ENCODE data around the gene TIPARP.

TIPARP gene

DNA sequence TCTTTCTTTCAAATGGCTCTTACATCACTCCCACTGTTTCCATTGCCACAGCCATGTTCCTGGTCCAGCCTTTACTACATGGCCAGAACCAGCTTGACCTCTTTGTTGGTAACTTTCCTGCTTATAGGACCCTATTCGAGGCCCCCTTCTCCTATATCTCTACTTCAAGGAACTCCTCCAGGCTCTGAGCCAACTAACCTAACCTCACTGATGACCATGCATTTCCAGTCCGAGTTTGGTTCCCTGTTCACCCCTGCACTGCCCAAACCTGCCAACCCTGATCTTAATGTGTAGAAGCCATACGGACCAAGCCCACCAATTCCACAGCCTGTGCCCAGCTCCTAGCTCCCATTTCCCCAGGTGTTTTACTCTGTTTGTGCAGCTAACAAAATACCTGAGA, 38.4 kb upstream of the TIPARP start:
- no peaks in the 10 kb centered on the region for H3K27me3 ChIP-seq (ENCODE audit: control insufficient read depth in 1 of 2, insufficient read depth in 2 of 2, low read length in 2 of 2)
- no peak overlapping the region for H3K9ac ChIP-seq (ENCODE audit: low read length)
- no peaks in the 10 kb centered on the region for H3K9me3 ChIP-seq (ENCODE audit: low read length)
- no peak overlapping the region for H3K27ac ChIP-seq (ENCODE audit: low read depth, low read length)
- no peaks in the 10 kb centered on the region for H3K36me3 ChIP-seq (ENCODE audit: insufficient read depth, low read length)
- no peaks in the 10 kb centered on the region for H3K4me1 ChIP-seq (ENCODE audit: insufficient read depth, low read length)
- no peak overlapping the region for H3K4me3 ChIP-seq (ENCODE audit: low read depth in 1 of 2, low read length in 2 of 2)

GRCh38 chr3:156637480-156638022, 36.8 kb upstream of the TIPARP start:
- Histone ChIP-seq H3K4me3 (ENCODE audit: low read depth in 1 of 2, low read length in 2 of 2) (no peak overlapping the region), H3K9me3 (ENCODE audit: low read length) (no peaks in the 10 kb centered on the region), H3K27me3 (ENCODE audit: control insufficient read depth in 1 of 2, insufficient read depth in 2 of 2, low read length in 2 of 2) (no peaks in the 10 kb centered on the region), H3K36me3 (ENCODE audit: insufficient read depth, low read length) (no peaks in the 10 kb centered on the region), H3K27ac (ENCODE audit: low read depth, low read length) (no peak overlapping the region), H3K9ac (ENCODE audit: low read length) (no peak overlapping the region), H3K4me1 (ENCODE audit: insufficient read depth, low read length) (no peaks in the 10 kb centered on the region)

GRCh38 chr3:156638271-156638670, 36.1 kb upstream of the TIPARP start:
- no peak overlapping the region for H3K27ac ChIP-seq (ENCODE audit: low read depth, low read length)
- no peaks in the 10 kb centered on the region for H3K9me3 ChIP-seq (ENCODE audit: low read length)
- H3K9ac ChIP-seq (ENCODE audit: low read length), result no peak overlapping the region
- H3K36me3 ChIP-seq (ENCODE audit: insufficient read depth, low read length), result no peaks in the 10 kb centered on the region
- no peaks in the 10 kb centered on the region for H3K4me1 ChIP-seq (ENCODE audit: insufficient read depth, low read length)
- no peaks in the 10 kb centered on the region for H3K27me3 ChIP-seq (ENCODE audit: control insufficient read depth in 1 of 2, insufficient read depth in 2 of 2, low read length in 2 of 2)
- no peak overlapping the region for H3K4me3 ChIP-seq (ENCODE audit: low read depth in 1 of 2, low read length in 2 of 2)

DNA sequence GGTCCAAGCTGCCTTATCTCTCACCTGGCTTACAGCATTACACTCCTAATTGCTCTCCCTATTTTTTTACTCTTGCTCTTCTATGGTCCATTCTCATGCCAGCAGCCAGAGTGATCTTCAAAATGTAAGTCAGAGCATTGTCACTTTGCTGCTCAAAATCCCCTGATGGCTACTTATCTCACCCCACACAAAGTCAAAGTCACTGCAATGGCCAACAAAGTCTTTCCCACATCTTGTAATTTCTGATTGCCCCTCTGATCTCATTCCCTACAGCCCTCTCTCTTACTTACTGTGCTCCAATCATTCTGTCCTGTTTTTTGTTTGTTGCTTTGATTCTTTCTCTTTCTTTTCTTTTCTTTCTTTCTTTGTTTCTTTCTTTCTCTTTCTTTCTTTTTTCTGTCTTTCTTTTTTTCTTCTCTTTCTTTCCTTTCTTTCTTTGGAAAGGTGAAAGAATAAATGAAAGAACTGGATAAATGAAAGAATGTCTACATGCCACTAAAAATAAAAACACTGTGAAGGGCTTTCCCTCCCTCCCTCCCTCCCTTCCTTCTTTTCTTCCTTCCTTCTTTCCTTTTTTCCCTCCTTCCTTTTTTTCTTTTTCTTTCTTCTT, 34.9 kb upstream of the TIPARP start:
- Histone ChIP-seq H3K36me3 (ENCODE audit: insufficient read depth, low read length) (no peaks in the 10 kb centered on the region), H3K9me3 (ENCODE audit: low read length) (no peaks in the 10 kb centered on the region), H3K27ac (ENCODE audit: low read depth, low read length) (no peak overlapping the region), H3K4me3 (ENCODE audit: low read depth in 1 of 2, low read length in 2 of 2) (no peak overlapping the region), H3K27me3 (ENCODE audit: control insufficient read depth in 1 of 2, insufficient read depth in 2 of 2, low read length in 2 of 2) (no peaks in the 10 kb centered on the region), H3K9ac (ENCODE audit: low read length) (no peak overlapping the region), H3K4me1 (ENCODE audit: insufficient read depth, low read length) (no peaks in the 10 kb centered on the region)

DNA sequence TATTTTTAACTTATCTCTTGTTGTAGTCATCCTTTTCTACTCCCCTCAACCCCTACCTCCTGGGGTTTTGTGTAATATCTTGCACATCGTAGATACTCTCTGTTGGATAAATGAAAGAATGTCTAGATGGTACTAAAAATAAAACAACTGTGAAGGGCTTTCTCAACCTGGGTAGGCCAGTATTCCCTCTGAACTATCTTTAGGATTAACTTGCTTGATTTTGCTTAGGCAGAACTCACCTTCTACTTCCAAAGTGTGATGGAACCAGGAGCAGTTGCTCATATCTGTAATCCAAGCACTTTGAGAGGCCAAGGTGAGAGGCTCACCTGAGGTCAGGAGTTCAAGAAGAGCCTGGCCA, 32.8 kb upstream of the TIPARP start:
- no peaks in the 10 kb centered on the region for H3K9me3 ChIP-seq (ENCODE audit: low read length)

GRCh38 chr3:156642750-156643728, 31.4 kb upstream of the TIPARP start:
- no peaks in the 10 kb centered on the region for H3K36me3 ChIP-seq (ENCODE audit: insufficient read depth, low read length)
- no peak overlapping the region for H3K27ac ChIP-seq (ENCODE audit: low read depth, low read length)
- H3K4me3 ChIP-seq (ENCODE audit: low read depth in 1 of 2, low read length in 2 of 2), result no peak overlapping the region
- H3K27me3 ChIP-seq (ENCODE audit: control insufficient read depth in 1 of 2, insufficient read depth in 2 of 2, low read length in 2 of 2), result no peaks in the 10 kb centered on the region
- H3K9ac ChIP-seq (ENCODE audit: low read length), result no peak overlapping the region
- no peaks in the 10 kb centered on the region for H3K9me3 ChIP-seq (ENCODE audit: low read length)
- H3K4me1 ChIP-seq (ENCODE audit: insufficient read depth, low read length), result no peaks in the 10 kb centered on the region

More for the DNA sequence above, 32.8 kb upstream of the TIPARP start:
- Histone ChIP-seq H3K9ac (ENCODE audit: low read length) (no peak overlapping the region), H3K27me3 (ENCODE audit: control insufficient read depth in 1 of 2, insufficient read depth in 2 of 2, low read length in 2 of 2) (no peaks in the 10 kb centered on the region), H3K36me3 (ENCODE audit: insufficient read depth, low read length) (no peaks in the 10 kb centered on the region), H3K4me3 (ENCODE audit: low read depth in 1 of 2, low read length in 2 of 2) (no peak overlapping the region), H3K27ac (ENCODE audit: low read depth, low read length) (no peak overlapping the region), H3K4me1 (ENCODE audit: insufficient read depth, low read length) (no peaks in the 10 kb centered on the region)

DNA sequence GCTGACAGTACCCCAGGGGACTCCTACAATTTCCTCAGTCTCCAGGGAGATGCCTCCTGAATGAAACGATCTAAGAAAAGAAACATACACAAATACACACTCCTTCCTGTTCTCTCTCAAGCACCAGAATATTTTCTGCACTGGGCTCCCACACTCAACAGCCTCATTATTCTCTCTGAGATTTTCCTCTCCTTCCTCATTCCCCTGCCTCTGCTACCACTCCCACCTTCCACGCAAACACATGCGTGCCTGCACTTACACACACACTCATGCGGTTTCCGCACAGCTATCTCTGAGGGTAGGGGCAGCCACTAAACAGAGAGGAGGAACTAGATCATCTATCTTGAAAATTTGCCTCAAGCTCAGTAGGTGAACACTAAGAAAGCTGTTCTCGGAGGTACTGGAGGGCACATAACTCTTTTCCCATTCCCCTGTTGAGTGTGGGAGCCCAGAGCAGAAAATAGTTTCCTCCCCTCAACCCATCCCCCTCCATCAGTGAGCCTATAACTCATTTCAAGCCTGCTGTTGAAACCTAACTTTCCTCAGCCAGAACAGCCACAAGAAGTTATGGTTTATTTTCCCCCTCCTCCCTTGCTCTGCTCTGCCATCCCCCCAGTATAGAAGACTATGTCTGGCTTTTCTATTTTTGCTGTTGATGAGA, 30.5 kb upstream of the TIPARP start:
- Histone ChIP-seq H3K36me3 (ENCODE audit: insufficient read depth, low read length) (no peaks in the 10 kb centered on the region), H3K27me3 (ENCODE audit: control insufficient read depth in 1 of 2, insufficient read depth in 2 of 2, low read length in 2 of 2) (no peaks in the 10 kb centered on the region), H3K9ac (ENCODE audit: low read length) (no peak overlapping the region), H3K4me1 (ENCODE audit: insufficient read depth, low read length) (no peaks in the 10 kb centered on the region), H3K27ac (ENCODE audit: low read depth, low read length) (no peak overlapping the region), H3K4me3 (ENCODE audit: low read depth in 1 of 2, low read length in 2 of 2) (no peak overlapping the region), H3K9me3 (ENCODE audit: low read length) (no peaks in the 10 kb centered on the region)

- no peaks in the 10 kb centered on the region for H3K9me3 ChIP-seq (ENCODE audit: low read length)
These were observed 29.4 kb upstream of the TIPARP start for GRCh38 chr3:156644958-156645357.

DNA sequence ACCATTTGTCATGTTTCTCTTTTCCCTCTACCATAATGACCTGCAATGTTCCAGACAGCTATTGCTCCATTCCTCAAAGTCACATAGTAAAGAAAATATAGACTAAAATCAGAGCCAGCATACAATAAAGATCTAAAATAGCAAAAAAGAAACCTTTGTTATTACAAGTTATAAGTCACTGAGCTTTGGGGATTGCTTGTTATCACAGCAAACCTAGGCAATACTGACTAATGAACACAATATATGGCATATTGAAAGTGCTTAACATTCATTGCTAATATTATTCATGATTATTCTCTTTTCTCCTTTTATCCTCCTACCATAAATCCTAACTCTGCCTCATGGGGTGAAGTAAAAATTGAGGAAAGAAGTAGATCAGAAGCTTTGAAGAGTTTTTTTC, 27.4 kb upstream of the TIPARP start:
- Histone ChIP-seq H3K9me3 (ENCODE audit: low read length) (no peaks in the 10 kb centered on the region), H3K36me3 (ENCODE audit: insufficient read depth, low read length) (no peaks in the 10 kb centered on the region), H3K27ac (ENCODE audit: low read depth, low read length) (no peak overlapping the region)

More at GRCh38 chr3:156644958-156645357, 29.4 kb upstream of the TIPARP start:
- Histone ChIP-seq H3K27ac (ENCODE audit: low read depth, low read length) (no peak overlapping the region), H3K4me3 (ENCODE audit: low read depth in 1 of 2, low read length in 2 of 2) (no peak overlapping the region), H3K36me3 (ENCODE audit: insufficient read depth, low read length) (no peaks in the 10 kb centered on the region), H3K27me3 (ENCODE audit: control insufficient read depth in 1 of 2, insufficient read depth in 2 of 2, low read length in 2 of 2) (no peaks in the 10 kb centered on the region), H3K9ac (ENCODE audit: low read length) (no peak overlapping the region), H3K4me1 (ENCODE audit: insufficient read depth, low read length) (no peaks in the 10 kb centered on the region)

GRCh38 chr3:156648086-156648485, 26.3 kb upstream of the TIPARP start:
- H3K27ac ChIP-seq (ENCODE audit: low read depth, low read length), result no peak overlapping the region
- H3K9ac ChIP-seq (ENCODE audit: low read length), result no peak overlapping the region
- H3K4me1 ChIP-seq (ENCODE audit: insufficient read depth, low read length), result no peaks in the 10 kb centered on the region
- H3K4me3 ChIP-seq (ENCODE audit: low read depth in 1 of 2, low read length in 2 of 2), result no peak overlapping the region
- no peaks in the 10 kb centered on the region for H3K27me3 ChIP-seq (ENCODE audit: control insufficient read depth in 1 of 2, insufficient read depth in 2 of 2, low read length in 2 of 2)
- no peaks in the 10 kb centered on the region for H3K9me3 ChIP-seq (ENCODE audit: low read length)
- H3K36me3 ChIP-seq (ENCODE audit: insufficient read depth, low read length), result no peaks in the 10 kb centered on the region

More for the DNA sequence above, 27.4 kb upstream of the TIPARP start:
- no peaks in the 10 kb centered on the region for H3K27me3 ChIP-seq (ENCODE audit: control insufficient read depth in 1 of 2, insufficient read depth in 2 of 2, low read length in 2 of 2)
- H3K4me1 ChIP-seq (ENCODE audit: insufficient read depth, low read length), result no peaks in the 10 kb centered on the region
- H3K9ac ChIP-seq (ENCODE audit: low read length), result no peak overlapping the region
- no peak overlapping the region for H3K4me3 ChIP-seq (ENCODE audit: low read depth in 1 of 2, low read length in 2 of 2)

DNA sequence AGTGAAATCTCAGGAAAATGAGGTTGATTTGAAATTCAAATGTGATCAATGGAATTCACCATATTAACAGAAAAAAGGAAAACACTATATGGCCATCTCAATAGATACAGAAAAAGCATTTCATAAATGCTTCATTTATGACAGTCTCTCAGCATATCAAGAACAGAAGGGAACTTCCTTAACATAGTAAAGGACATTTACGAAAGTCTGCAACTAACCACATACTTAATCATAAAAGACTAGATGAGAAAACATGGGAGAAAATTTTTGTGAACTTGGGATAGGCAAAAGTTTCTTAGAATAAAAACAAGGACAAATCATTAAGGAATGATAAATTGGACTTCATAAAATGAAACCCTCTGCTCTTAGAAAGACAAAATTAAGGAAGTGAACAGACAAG, 24.7 kb upstream of the TIPARP start:
- H3K36me3 ChIP-seq (ENCODE audit: insufficient read depth, low read length), result no peaks in the 10 kb centered on the region
- no peaks in the 10 kb centered on the region for H3K27me3 ChIP-seq (ENCODE audit: control insufficient read depth in 1 of 2, insufficient read depth in 2 of 2, low read length in 2 of 2)
- H3K4me1 ChIP-seq (ENCODE audit: insufficient read depth, low read length), result no peaks in the 10 kb centered on the region
- no peaks in the 10 kb centered on the region for H3K9me3 ChIP-seq (ENCODE audit: low read length)
- no peak overlapping the region for H3K4me3 ChIP-seq (ENCODE audit: low read depth in 1 of 2, low read length in 2 of 2)
- H3K9ac ChIP-seq (ENCODE audit: low read length), result no peak overlapping the region
- no peak overlapping the region for H3K27ac ChIP-seq (ENCODE audit: low read depth, low read length)

Measured in muscle layer of colon (tissue), 2 donors.